ENCODE measurements around the gene ZNF689.

The ZNF689 gene

GRCh38 chr16:30615358-30616091 is 5.3 kb upstream of the ZNF689 start:
- Histone ChIP-seq H3K4me1 (ENCODE audit: control insufficient read depth, insufficient read depth, low read length) (no peaks in the 10 kb centered on the region), H3K27ac (ENCODE audit: low read depth, low read length) (no peak overlapping the region), H3K9ac (ENCODE audit: low read depth, low read length) (no peak overlapping the region), H3K36me3 (ENCODE audit: control insufficient read depth, insufficient read depth, low read length) (no peaks in the 10 kb centered on the region), H3K9me3 (ENCODE audit: control insufficient read depth, insufficient read depth, low read length) (no peaks in the 10 kb centered on the region), H3K27me3 (ENCODE audit: control insufficient read depth, insufficient read depth, low read length) (no peaks in the 10 kb centered on the region; the same call in 1 of the 2 replicates), H3K4me3 (ENCODE audit: low read depth, low read length) (no peak overlapping the region)

- H3K4me1 ChIP-seq (ENCODE audit: control insufficient read depth, insufficient read depth, low read length): peaks cover 4% of the 10 kb centered on the region; the same call in 1 of the 2 replicates
- H3K27ac ChIP-seq (ENCODE audit: low read depth, low read length): peak overlapping the region; percentile 97
- peak overlapping the region; percentile 98 for H3K4me3 ChIP-seq (ENCODE audit: low read depth, low read length)
- peak overlapping the region; percentile 98 for H3K9ac ChIP-seq (ENCODE audit: low read depth, low read length)
- H3K27me3 ChIP-seq (ENCODE audit: control insufficient read depth, insufficient read depth, low read length): no peaks in the 10 kb centered on the region
- no peaks in the 10 kb centered on the region for H3K9me3 ChIP-seq (ENCODE audit: control insufficient read depth, insufficient read depth, low read length)
- H3K36me3 ChIP-seq (ENCODE audit: control insufficient read depth, insufficient read depth, low read length): peaks cover 34% of the 10 kb centered on the region
These were observed 925 bp downstream of the ZNF689 start for GRCh38 chr16:30609002-30609925.

- Histone ChIP-seq H3K9me3 (ENCODE audit: control insufficient read depth, insufficient read depth, low read length) (no peaks in the 10 kb centered on the region), H3K4me1 (ENCODE audit: control insufficient read depth, insufficient read depth, low read length) (peaks cover 4% of the 10 kb centered on the region; the same call in 1 of the 2 replicates), H3K9ac (ENCODE audit: low read depth, low read length) (no peak overlapping the region), H3K4me3 (ENCODE audit: low read depth, low read length) (no peak overlapping the region), H3K27ac (ENCODE audit: low read depth, low read length) (no peak overlapping the region), H3K36me3 (ENCODE audit: control insufficient read depth, insufficient read depth, low read length) (peaks cover 45% of the 10 kb centered on the region), H3K27me3 (ENCODE audit: control insufficient read depth, insufficient read depth, low read length) (no peaks in the 10 kb centered on the region)
These were observed 4.2 kb downstream of the ZNF689 start for GRCh38 chr16:30606004-30606403.

GRCh38 chr16:30605158-30605557 is 5.0 kb downstream of the ZNF689 start:
- Histone ChIP-seq H3K4me1 (ENCODE audit: control insufficient read depth, insufficient read depth, low read length) (peaks cover 4% of the 10 kb centered on the region; the same call in 1 of the 2 replicates), H3K4me3 (ENCODE audit: low read depth, low read length) (no peak overlapping the region), H3K27ac (ENCODE audit: low read depth, low read length) (no peak overlapping the region), H3K36me3 (ENCODE audit: control insufficient read depth, insufficient read depth, low read length) (peaks cover 45% of the 10 kb centered on the region), H3K27me3 (ENCODE audit: control insufficient read depth, insufficient read depth, low read length) (no peaks in the 10 kb centered on the region), H3K9ac (ENCODE audit: low read depth, low read length) (no peak overlapping the region), H3K9me3 (ENCODE audit: control insufficient read depth, insufficient read depth, low read length) (no peaks in the 10 kb centered on the region)

GRCh38 chr16:30604316-30604947 is 5.8 kb downstream of the ZNF689 start:
- no peak overlapping the region for H3K27ac ChIP-seq (ENCODE audit: low read depth, low read length)
- H3K9ac ChIP-seq (ENCODE audit: low read depth, low read length): no peak overlapping the region
- H3K27me3 ChIP-seq (ENCODE audit: control insufficient read depth, insufficient read depth, low read length): no peaks in the 10 kb centered on the region
- no peaks in the 10 kb centered on the region for H3K9me3 ChIP-seq (ENCODE audit: control insufficient read depth, insufficient read depth, low read length)
- H3K4me1 ChIP-seq (ENCODE audit: control insufficient read depth, insufficient read depth, low read length): peaks cover 4% of the 10 kb centered on the region; the same call in 1 of the 2 replicates
- H3K4me3 ChIP-seq (ENCODE audit: low read depth, low read length): no peak overlapping the region
- H3K36me3 ChIP-seq (ENCODE audit: control insufficient read depth, insufficient read depth, low read length): peaks cover 45% of the 10 kb centered on the region

GRCh38 chr16:30603945-30604315 is 6.3 kb downstream of the ZNF689 start:
- Histone ChIP-seq H3K9ac (ENCODE audit: low read depth, low read length) (no peak overlapping the region), H3K36me3 (ENCODE audit: control insufficient read depth, insufficient read depth, low read length) (peaks cover 45% of the 10 kb centered on the region), H3K9me3 (ENCODE audit: control insufficient read depth, insufficient read depth, low read length) (no peaks in the 10 kb centered on the region), H3K4me3 (ENCODE audit: low read depth, low read length) (no peak overlapping the region), H3K27me3 (ENCODE audit: control insufficient read depth, insufficient read depth, low read length) (no peaks in the 10 kb centered on the region), H3K27ac (ENCODE audit: low read depth, low read length) (no peak overlapping the region), H3K4me1 (ENCODE audit: control insufficient read depth, insufficient read depth, low read length) (no peaks in the 10 kb centered on the region)

- H3K4me1 ChIP-seq (ENCODE audit: control insufficient read depth, insufficient read depth, low read length): no peaks in the 10 kb centered on the region
- H3K27me3 ChIP-seq (ENCODE audit: control insufficient read depth, insufficient read depth, low read length): no peaks in the 10 kb centered on the region
- H3K9ac ChIP-seq (ENCODE audit: low read depth, low read length): no peak overlapping the region
- no peaks in the 10 kb centered on the region for H3K9me3 ChIP-seq (ENCODE audit: control insufficient read depth, insufficient read depth, low read length)
- H3K36me3 ChIP-seq (ENCODE audit: control insufficient read depth, insufficient read depth, low read length): peaks cover 40% of the 10 kb centered on the region
- no peak overlapping the region for H3K4me3 ChIP-seq (ENCODE audit: low read depth, low read length)
- no peak overlapping the region for H3K27ac ChIP-seq (ENCODE audit: low read depth, low read length)
These were observed 7.4 kb downstream of the ZNF689 start for GRCh38 chr16:30602616-30603277.

GRCh38 chr16:30601966-30602365 is 8.2 kb downstream of the ZNF689 start:
- H3K27ac ChIP-seq (ENCODE audit: low read depth, low read length): no peak overlapping the region
- peaks cover 34% of the 10 kb centered on the region for H3K36me3 ChIP-seq (ENCODE audit: control insufficient read depth, insufficient read depth, low read length)
- H3K9ac ChIP-seq (ENCODE audit: low read depth, low read length): no peak overlapping the region
- H3K4me1 ChIP-seq (ENCODE audit: control insufficient read depth, insufficient read depth, low read length): no peaks in the 10 kb centered on the region
- no peaks in the 10 kb centered on the region for H3K9me3 ChIP-seq (ENCODE audit: control insufficient read depth, insufficient read depth, low read length)
- no peak overlapping the region for H3K4me3 ChIP-seq (ENCODE audit: low read depth, low read length)
- H3K27me3 ChIP-seq (ENCODE audit: control insufficient read depth, insufficient read depth, low read length): no peaks in the 10 kb centered on the region

- Histone ChIP-seq H3K27ac (ENCODE audit: low read depth, low read length) (no peak overlapping the region), H3K27me3 (ENCODE audit: control insufficient read depth, insufficient read depth, low read length) (no peaks in the 10 kb centered on the region), H3K36me3 (ENCODE audit: control insufficient read depth, insufficient read depth, low read length) (peaks cover 26% of the 10 kb centered on the region), H3K9ac (ENCODE audit: low read depth, low read length) (no peak overlapping the region), H3K4me1 (ENCODE audit: control insufficient read depth, insufficient read depth, low read length) (no peaks in the 10 kb centered on the region), H3K9me3 (ENCODE audit: control insufficient read depth, insufficient read depth, low read length) (no peaks in the 10 kb centered on the region), H3K4me3 (ENCODE audit: low read depth, low read length) (no peak overlapping the region)
These were observed 9.3 kb downstream of the ZNF689 start for GRCh38 chr16:30600929-30601328.

GRCh38 chr16:30600215-30600614 is 10.0 kb downstream of the ZNF689 start:
- H3K27ac ChIP-seq (ENCODE audit: low read depth, low read length): no peak overlapping the region

More at GRCh38 chr16:30600215-30600614, 10.0 kb downstream of the ZNF689 start:
- no peaks in the 10 kb centered on the region for H3K27me3 ChIP-seq (ENCODE audit: control insufficient read depth, insufficient read depth, low read length)
- H3K4me3 ChIP-seq (ENCODE audit: low read depth, low read length): no peak overlapping the region
- no peaks in the 10 kb centered on the region for H3K9me3 ChIP-seq (ENCODE audit: control insufficient read depth, insufficient read depth, low read length)
- no peaks in the 10 kb centered on the region for H3K4me1 ChIP-seq (ENCODE audit: control insufficient read depth, insufficient read depth, low read length)
- H3K9ac ChIP-seq (ENCODE audit: low read depth, low read length): no peak overlapping the region
- H3K36me3 ChIP-seq (ENCODE audit: control insufficient read depth, insufficient read depth, low read length): peaks cover 20% of the 10 kb centered on the region

Data from HUES48 (cell line).